Suprapubic skin (tissue), 4 donors: Measurements from ENCODE around the gene WDR86. TPM values are rescaled to one million over a fixed set of nuclear protein-coding genes. Genes with fewer than 3 reads are reported as not detected.

Experiments
- DNase-seq, 2 donors: peaks; one replicate each; pipeline ENCODE4 v3.0.0-alpha.2; 2019; ENCODE audit warnings: low spot score in 2 of 2
- H3K27ac ChIP-seq: fragments of 200-600 bp; sonication (generic); one replicate; pipeline ENCODE4 v1.5.1; 2019
- H3K27me3 ChIP-seq: fragments of 200-600 bp; sonication (generic); one replicate; pipeline ENCODE4 v1.5.1; 2019
- H3K36me3 ChIP-seq: fragments of 200-600 bp; sonication (generic); one replicate; pipeline ENCODE4 v1.5.1; 2019
- H3K4me1 ChIP-seq: fragments of 200-600 bp; sonication (generic); one replicate; pipeline ENCODE4 v1.5.1; 2019
- H3K4me3 ChIP-seq: fragments of 200-600 bp; sonication (generic); one replicate; pipeline ENCODE4 v1.5.1; 2019; ENCODE audit warnings: mild to moderate bottlenecking
- H3K9me3 ChIP-seq: fragments of 200-600 bp; sonication (generic); one replicate; pipeline ENCODE4 v1.5.1; 2019
- EP300 ChIP-seq: sonication (generic); formaldehyde crosslinking; IDR thresholded peaks from one replicate; pipeline ENCODE4 v1.6.1; 2017; ENCODE audit warnings: antibody characterized with exemption
- POLR2A ChIP-seq, 2 donors: fragments of 450-650 bp; IDR thresholded peaks; one replicate each; pipeline ENCODE4 v1.6.1; 2017; ENCODE audit warnings: antibody characterized with exemption in 2 of 2, mild to moderate bottlenecking in 2 of 2, moderate library complexity in 2 of 2
- POLR2AphosphoS5 ChIP-seq, 3 donors: sonication (generic); formaldehyde crosslinking; IDR thresholded peaks; one replicate each; pipeline ENCODE4 v1.6.1; 2017; ENCODE audit warnings: antibody characterized with exemption in 3 of 3
- WGBS: methylation state at CpG from one replicate; pipeline ENCODE4 v1.1.5; 2018; 5-methylcytosine and 5-hydroxymethylcytosine counted together
- total RNA-seq, 4 donors: library from RNA; depleted of rRNA; stranded (reverse); fragments of >200 nt; gene quantifications; one replicate each; pipeline ENCODE4 v1.1.0, GENCODE V29; 2016
- TF ChIP-seq, protein P1 (sequence below), 2 donors: fragments of 200-600 bp in 1 of 2; fragments of 450-650 bp in 1 of 2; sonication (generic) in 1 of 2; IDR thresholded peaks; one replicate each; pipeline ENCODE4 v1.5.1; 2016 to 2019; ENCODE audit warnings: antibody characterized with exemption in 2 of 2, mild to moderate bottlenecking in 1 of 2, moderate library complexity in 1 of 2

Gene WDR86
- total RNA-seq, 4 donors from 2014 or later = 0.81 to 2.8 (median 1.4) TPM; not detected in 1

DNA sequence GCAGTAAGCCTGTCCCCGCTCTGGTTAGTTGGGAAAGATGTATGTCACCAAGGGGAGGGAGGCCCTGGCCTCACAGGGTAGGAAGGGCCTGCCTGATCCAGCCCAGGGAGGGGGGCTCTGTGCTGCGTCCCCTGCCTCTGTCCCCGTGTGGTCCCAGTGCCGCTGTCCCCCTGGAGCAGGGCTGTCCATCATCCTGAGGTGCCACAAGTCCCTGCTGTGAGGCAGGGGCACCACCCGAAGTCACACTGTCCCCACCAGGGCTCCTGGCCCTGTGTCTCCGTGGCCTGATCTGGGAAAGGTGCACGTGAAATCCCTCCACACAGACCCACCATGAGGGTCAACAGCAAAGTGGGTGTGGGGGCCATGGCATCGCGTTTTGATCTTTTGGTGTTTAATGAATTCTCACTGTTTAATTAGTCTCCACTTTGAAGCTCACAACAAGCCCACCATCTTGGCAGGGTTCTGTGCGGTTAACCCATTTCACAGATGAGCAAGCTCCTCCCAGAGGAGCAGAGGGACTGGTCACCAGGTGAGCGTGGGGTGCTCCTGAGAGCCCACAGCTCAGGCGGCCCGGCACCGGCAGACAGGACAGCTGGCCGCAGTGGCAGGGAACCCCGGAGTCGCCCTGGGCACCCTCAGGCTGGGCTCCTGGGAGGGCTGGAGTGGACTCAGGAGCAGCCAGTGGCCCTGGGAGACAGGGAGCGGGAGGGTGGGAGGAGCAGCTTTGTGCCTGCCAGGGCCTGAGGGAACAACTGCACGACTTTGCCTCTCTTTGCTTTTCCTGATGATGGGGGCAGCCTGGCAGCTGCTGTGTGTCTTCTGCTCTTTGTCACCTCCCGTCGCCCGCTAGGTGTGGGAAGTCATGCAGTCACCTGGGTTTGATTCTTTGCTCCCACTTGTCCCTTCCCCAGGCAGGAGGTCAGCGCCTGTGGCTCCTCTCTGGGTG, 42.1 kb upstream of the WDR86 start:
- 87% methylated on average over 19 of the region's 23 CpGs for WGBS
- TF ChIP-seq POLR2AphosphoS5 (IDR thresholded peaks at IDR 0.05) = no peak
- TF ChIP-seq EP300 = no peak
- TF ChIP-seq, protein P1, sequence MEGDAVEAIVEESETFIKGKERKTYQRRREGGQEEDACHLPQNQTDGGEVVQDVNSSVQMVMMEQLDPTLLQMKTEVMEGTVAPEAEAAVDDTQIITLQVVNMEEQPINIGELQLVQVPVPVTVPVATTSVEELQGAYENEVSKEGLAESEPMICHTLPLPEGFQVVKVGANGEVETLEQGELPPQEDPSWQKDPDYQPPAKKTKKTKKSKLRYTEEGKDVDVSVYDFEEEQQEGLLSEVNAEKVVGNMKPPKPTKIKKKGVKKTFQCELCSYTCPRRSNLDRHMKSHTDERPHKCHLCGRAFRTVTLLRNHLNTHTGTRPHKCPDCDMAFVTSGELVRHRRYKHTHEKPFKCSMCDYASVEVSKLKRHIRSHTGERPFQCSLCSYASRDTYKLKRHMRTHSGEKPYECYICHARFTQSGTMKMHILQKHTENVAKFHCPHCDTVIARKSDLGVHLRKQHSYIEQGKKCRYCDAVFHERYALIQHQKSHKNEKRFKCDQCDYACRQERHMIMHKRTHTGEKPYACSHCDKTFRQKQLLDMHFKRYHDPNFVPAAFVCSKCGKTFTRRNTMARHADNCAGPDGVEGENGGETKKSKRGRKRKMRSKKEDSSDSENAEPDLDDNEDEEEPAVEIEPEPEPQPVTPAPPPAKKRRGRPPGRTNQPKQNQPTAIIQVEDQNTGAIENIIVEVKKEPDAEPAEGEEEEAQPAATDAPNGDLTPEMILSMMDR (IDR thresholded peaks at IDR 0.05) = no peak
- no peak for TF ChIP-seq POLR2A (IDR thresholded peaks at IDR 0.05)
- peak in 1 of 2 donors; percentile 57 for DNase-seq

DNA sequence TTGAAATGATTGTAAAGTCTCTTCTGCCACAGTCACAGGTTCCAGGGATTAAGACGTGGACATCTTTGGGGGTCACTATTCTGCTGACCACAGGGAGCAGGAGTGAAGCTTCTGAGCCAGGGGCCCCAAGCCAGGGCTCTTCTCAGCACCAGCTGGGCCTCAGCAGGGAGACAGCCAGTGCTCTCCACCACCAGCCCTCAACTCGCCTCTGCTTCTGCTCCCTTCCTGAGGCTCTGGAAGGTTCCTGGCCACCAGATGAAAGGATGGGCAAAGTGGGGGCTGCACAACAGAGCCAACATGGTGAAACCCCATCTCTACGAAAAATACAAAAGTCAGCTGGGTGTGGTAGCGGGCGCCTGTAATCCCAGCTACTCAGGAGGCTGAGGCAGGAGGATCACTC, 41.3 kb upstream of the WDR86 start:
- Histone ChIP-seq H3K9me3 (no peaks in the 10 kb centered on the region), H3K27ac (no peak overlapping the region), H3K27me3 (no peaks in the 10 kb centered on the region), H3K4me1 (peaks cover 5% of the 10 kb centered on the region), H3K4me3 (no peak overlapping the region), H3K36me3 (no peaks in the 10 kb centered on the region)
- peak in 1 of 2 donors; percentile 24 for DNase-seq
- 85% methylated on average over 5 of the region's 5 CpGs for WGBS
- TF ChIP-seq POLR2AphosphoS5 (IDR thresholded peaks at IDR 0.05) = no peak
- TF ChIP-seq, protein P1 (IDR thresholded peaks at IDR 0.05) = no peak
- no peak for TF ChIP-seq POLR2A (IDR thresholded peaks at IDR 0.05)
- TF ChIP-seq EP300 = no peak

More for the DNA sequence above, 42.1 kb upstream of the WDR86 start:
- no peak overlapping the region for H3K27ac ChIP-seq
- H3K36me3 ChIP-seq = no peaks in the 10 kb centered on the region
- no peak overlapping the region for H3K4me3 ChIP-seq
- peaks cover 5% of the 10 kb centered on the region for H3K4me1 ChIP-seq
- no peaks in the 10 kb centered on the region for H3K27me3 ChIP-seq
- no peaks in the 10 kb centered on the region for H3K9me3 ChIP-seq

DNA sequence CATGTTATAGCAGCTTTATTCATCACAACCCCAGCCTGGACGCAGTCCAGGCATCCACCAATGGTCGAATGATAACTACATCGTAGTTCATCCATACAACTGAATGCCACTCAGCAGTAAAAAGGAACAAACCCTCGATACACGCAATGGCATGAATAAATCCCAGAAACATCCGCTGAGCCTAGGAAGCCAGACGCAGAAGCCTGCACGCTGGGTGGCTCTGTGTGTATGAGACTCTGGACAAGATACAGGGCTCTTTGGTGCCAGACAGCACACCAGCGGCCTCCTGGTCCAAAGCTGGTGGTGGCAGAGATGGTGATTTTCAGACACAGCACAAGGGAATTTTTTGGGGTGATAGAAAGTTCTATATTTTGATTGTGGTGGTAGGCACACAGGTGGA, 40.2 kb upstream of the WDR86 start:
- WGBS = 78% methylated on average over 9 of the region's 9 CpGs

DNA sequence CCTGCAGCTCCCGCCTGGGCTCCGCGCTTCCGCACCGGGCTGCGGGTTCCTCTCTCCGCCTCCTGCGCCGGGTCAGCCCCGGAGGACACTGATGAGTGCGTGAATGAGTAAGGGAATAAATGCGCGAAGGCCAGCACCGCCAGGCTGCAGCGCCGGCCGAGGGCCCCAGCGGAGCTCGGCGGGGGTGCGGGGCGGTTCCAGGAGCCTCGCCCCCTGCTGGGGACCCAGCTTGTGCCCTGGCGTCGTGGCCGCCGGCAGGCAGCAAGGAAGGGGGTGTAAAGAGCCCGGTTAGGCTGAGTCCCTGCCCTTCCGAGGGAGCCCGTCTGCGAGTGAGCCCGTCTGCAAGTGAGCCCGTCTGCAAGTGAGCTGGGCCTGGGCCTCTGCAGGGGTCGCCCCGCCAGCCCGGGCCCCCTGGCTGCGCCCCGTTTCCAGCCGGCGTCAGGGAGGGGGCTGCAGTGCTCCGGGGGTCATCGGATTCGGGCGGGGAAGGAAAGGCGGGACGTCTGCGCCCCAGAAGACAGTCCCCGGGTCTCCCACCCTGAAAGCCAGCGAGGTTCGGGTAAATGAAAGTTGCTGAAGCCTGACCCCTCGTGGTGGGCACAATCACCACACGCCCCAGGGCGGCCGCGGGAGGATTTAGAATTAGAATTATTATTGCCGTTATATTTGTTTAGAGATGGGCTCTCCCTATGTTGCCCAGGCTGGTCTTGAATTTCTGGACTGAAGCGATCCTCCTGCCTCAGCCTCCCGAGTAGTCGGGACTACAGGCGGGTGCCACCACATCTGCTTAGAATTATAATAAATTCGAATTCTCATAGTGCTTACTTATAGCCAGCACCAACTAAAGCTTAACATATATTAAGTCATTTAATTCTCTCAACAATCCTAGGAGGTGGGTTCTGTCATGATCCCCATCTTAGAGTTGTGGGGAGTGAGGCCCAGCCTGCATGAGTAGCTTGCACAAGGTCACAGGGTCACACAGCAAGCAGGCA, 38.7 kb upstream of the WDR86 start:
- peak; percentile 41 to 84 for DNase-seq
- TF ChIP-seq, protein P1 (IDR thresholded peaks at IDR 0.05) = peak; percentile 62 to 68
- TF ChIP-seq POLR2A (IDR thresholded peaks at IDR 0.05) = no peak
- Histone ChIP-seq H3K4me3 (peak overlapping the region; percentile 57), H3K36me3 (no peaks in the 10 kb centered on the region), H3K27me3 (no peaks in the 10 kb centered on the region), H3K9me3 (no peaks in the 10 kb centered on the region), H3K4me1 (peaks cover 5% of the 10 kb centered on the region), H3K27ac (no peak overlapping the region)
- WGBS = 12% methylated on average over 21 of the region's 61 CpGs

More for the DNA sequence above, 40.2 kb upstream of the WDR86 start:
- Histone ChIP-seq H3K4me3 (no peak overlapping the region), H3K27ac (no peak overlapping the region), H3K27me3 (no peaks in the 10 kb centered on the region), H3K4me1 (peaks cover 5% of the 10 kb centered on the region), H3K9me3 (no peaks in the 10 kb centered on the region), H3K36me3 (no peaks in the 10 kb centered on the region)
- peak in 1 of 2 donors; percentile 59 for DNase-seq
- TF ChIP-seq POLR2A (IDR thresholded peaks at IDR 0.05) (no peak), POLR2AphosphoS5 (IDR thresholded peaks at IDR 0.05) (no peak), EP300 (no peak)
- TF ChIP-seq, protein P1 (IDR thresholded peaks at IDR 0.05) = no peak
